NCI-H82 treated with DMSO at 0.1 percent for 48 hours (cell line): Measurements from ENCODE around the gene PAPPA.

Source experiments
- DNase-seq: peaks from one replicate; lab custom pipeline; 2025; ENCODE audit not compliant: unreplicated experiment; lab: John Stamatoyannopoulos, UW

PAPPA gene

DNA sequence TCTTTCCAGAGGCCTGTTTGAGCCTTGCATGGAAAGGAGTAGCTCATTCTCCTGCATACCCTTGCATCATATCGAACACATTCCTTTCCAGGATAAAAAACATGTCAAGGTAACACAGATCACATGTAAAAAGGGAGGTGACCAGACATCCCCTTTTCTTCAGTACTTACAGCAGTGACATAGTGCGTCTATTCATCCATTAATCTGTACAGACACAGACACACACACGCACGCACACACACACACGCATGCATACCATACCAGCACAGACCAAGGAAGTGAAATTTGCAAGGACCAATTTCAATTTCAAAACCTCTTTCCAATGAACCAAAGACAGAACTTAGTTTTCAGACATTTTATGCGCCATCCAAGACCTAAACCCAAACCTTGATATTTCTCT lies 256.0 kb downstream of the PAPPA start:
- no peak for DNase-seq

DNA sequence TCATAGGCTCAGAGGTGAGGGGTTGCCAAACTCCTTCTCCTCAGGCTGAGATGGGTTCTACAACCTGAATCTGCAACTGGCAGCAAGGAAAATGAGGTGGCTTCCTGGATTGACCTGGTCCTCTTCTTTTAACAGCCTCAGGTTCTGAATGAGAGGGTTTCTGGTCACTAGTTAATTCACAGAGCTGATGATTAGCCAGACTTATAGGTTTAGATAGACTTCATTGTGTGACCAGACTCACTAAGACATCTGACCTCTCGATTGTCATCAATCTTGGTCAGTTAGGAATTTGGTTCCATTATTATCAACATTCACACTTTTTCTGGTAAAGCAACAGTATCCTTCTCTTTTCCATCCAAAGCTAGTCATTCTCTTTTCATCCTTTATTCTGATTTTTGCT lies 257.9 kb downstream of the PAPPA start:
- no peak for DNase-seq

DNA sequence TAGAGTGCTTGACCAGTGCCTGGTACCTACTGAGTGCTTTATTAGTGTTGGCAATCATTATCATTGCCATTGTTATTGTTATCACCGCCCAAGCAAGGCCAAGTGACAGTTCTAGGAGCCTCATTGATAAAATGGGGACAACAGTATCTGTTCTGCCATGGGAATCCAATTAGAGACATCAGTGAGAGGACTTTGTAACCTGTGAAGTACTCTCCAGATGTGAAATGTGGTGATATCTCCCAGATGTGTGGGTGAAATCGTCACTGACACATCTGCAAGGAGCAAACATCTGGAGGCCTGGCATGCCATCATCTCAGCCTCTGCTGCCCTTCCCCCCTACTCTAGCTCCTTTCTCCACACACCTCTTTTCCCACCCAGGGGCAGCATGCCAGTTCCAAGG lies 260.8 kb downstream of the PAPPA start:
- DNase-seq: no peak

DNA sequence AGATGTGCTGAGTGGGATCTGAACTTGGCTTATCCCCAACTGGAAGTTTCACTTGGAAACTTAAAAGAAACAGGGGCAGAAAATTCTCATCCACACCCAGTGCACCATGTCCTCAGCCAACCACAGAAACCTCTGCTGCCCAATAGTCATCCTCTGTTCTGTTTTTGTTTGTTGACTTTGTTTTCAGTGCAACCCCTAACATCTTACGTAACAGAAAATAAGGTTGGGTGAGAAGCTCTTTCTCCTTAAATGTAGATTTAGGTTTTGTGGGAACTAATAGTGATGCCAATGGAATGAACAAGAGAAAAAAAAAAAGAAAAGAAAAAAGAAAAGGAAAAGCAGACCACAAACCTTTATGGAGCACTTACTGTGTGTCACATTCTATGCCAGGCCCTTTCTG lies 262.8 kb downstream of the PAPPA start:
- DNase-seq: no peak

DNA sequence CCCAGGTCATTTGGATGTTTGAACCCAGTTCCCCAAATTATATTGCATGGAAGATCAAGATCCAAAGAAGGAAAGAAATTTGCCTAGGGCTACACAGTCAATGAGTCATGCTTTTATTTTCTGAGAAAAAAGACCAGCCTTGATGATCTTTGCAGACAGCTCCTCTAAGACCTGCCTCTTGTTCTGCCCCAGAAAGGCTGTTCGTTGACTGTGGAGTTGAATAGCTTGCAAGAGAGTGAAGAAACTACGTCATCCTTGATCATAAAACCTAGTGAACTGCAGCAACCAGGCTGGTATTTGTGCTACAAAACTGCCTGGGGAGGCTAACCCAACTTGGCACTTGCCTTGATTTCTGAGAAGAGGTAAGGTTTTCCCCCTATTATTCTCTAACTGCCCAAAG lies 263.9 kb downstream of the PAPPA start:
- DNase-seq: no peak

DNA sequence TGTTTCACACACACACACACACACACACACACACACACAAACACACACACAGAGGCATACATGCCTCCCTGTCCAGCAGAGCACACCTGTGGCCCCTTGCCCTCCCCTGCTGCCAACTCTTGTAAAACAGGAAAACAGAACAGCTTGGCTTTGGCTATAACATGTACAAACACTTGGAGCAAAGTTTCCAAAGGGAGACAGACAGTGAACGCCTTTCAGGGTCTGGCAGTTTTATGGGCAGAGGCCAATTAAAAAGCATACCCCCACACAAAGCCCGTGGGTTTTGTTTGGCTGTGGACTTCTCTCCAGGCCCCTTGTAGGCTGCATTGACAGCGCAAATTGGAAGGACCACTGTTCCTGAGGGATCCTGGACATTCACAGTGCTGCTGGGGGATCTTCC lies 265.6 kb downstream of the PAPPA start:
- DNase-seq: no peak

DNA sequence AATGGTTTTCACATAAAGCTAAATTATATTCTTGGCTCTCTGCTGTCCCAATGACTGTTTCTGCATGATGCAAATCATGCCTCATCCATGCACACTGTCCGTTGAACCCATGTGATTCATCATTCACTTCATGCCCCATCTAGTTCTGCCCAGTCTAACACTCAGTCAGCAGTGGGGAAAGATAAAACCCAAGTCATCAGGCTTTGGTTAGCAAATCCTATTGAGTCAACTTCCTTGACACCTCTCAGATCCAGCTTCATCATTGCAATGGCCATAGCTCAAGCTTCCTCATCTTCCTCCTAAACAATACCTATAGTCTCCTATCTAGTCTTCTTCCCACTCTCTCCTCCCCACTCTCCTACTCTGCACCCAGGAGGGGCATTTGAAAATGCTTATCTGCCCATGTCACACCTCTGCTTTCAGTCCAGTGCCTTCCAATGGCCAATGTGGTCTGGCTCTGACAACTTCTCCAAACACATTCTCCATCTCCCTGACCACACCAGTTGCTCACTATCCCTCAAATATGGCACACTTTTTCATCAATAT lies 267.5 kb downstream of the PAPPA start:
- no peak for DNase-seq

DNA sequence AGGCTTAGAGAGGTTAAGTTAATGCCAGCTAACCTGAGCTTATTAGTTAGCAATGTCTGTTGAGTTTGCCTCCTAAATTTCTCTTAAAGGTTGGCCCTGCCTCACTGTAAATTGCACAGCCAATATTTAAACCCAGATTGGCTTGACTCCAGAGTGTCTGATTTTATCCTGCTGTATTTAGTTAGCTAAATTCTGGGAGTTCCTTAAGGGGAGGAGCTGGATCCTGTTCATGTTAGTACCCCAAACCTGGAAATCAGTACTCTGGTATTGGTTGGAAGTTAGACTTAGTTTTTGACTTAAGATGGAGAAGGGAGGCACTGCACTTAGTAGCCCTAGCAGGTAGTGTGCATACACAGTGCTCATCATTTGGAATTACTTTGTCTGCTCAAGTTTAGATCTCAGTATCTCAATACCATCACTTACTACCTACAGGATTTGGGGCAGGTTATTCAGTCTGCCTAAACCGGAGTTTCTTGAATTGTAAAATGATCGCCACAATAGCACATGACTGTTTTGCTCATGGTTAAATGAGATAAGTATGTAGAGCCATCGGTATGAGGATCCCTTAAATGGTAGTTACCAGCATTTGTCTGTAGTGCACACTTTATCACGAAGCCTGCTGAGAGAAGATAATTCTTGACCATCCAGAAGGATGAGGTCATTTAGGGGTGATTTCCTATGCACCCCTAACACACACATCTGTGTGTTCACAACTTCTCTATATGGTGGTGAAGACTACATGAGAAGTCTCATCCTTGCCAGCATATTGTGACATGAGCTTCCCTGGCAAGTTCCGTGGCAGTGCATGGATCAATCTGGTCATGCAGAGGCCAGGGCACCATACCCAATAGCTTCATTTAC lies 268.8 kb downstream of the PAPPA start:
- DNase-seq: no peak

DNA sequence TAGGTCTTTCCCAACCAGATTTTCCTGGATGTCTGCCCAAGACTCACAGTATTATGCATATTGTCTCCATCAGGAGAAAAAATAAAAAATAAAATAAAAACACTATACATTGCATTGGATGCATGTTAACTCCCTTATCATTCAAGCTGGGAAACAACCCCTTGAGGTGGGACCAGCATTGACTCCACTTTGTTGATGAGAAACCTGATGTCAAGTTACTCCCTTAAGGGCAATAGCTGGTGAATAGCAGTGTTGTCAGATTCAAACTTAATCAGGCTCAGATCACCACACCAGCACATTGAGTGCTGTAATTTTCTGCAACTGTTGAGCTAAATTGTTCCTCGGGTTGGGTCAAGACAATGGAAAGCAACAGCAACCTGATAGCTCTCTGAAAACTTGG lies 269.6 kb downstream of the PAPPA start:
- no peak for DNase-seq

DNA sequence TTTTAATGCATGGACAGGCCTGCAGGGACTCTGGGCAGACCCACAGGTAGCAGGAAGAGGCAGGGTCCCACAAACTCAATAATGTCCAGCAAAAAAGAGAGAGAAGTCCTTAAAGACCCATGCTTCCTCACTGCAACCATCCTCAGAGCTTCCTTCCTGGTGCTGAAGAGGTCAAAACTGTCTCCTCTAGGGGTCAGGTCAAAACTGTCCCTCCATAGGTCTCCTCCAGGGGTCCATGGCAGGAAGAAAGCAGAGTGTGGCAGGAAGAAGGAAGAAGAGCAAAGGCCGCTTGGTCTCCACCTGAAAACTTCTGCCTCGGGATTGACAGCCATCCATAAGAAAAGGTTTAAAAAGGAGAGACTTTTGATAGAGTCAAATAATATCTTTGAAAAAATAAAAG lies 271.7 kb downstream of the PAPPA start:
- no peak for DNase-seq

DNA sequence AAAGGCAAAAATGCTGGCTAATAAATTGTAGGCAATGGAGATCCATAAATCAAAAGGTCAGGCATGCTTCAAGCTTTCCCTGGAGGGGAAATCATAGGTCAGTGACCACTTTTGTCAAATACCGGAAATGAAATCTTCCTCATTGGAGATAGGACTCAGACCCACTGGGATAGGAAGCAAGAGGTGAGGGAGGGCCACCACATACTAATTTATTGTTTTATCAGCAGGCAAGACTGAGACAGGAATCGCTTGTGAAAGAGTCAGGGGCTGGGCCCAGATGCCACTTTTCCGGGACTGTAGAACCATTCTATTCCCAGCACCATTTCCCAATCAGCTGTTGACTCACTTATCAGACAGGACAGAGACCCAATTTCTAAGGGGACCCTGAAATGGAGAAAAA lies 277.3 kb downstream of the PAPPA start:
- no peak for DNase-seq

DNA sequence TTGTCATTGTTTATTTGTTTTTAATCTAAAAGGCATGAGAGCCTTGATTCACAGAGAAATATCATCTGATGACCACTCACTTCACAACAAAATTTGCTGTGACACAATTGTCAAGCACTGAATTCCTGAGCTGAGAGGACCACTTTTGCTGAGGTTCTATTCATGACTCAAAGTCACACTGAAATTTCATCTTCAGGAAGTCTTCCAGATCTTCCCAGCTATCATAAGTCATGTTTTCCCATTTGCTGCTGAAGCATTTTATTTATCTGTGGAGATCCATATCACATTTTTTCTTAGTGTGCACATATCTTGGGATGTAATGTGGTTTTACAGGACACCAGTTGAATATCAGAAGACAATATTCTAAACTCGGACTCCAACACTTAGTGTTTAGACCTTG lies 278.5 kb downstream of the PAPPA start:
- DNase-seq: no peak

DNA sequence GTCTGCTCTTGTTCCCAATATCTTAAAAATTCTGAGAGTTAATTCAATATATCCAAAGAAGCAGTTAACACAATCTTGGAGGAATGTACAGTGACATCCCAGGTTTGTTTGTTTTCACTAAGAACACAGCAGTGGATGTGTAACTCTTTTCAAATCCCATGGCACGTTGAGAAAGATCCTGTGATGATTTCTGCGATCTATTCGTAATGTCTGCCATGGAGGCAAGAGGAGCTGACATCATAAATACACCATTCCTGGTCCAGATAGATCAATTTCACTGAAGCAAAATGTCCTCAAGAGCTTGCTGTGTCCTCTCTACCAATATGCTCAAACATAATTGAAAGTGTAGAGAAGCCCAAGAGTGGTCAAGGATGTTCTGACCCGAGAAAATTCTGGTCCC lies 280.7 kb downstream of the PAPPA start:
- no peak for DNase-seq

DNA sequence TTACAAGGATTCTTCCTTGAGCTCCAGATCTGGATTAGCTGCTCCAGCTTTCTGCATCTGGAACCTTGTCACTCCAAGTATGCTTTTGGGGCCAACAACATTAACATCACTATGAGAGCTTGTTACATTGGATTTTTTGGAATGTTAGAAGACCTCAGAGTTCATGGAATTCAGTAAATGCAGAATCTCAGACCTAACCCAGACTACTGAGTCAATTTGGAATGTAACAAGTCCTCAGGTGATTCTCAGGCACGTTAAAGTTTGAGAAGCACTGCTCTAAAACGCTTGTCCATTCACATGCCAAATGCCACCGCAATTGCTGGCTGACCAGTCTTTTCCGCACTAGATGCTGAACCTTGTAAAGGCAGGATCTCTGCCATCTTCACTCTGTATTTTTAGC lies 282.1 kb downstream of the PAPPA start:
- DNase-seq: no peak

DNA sequence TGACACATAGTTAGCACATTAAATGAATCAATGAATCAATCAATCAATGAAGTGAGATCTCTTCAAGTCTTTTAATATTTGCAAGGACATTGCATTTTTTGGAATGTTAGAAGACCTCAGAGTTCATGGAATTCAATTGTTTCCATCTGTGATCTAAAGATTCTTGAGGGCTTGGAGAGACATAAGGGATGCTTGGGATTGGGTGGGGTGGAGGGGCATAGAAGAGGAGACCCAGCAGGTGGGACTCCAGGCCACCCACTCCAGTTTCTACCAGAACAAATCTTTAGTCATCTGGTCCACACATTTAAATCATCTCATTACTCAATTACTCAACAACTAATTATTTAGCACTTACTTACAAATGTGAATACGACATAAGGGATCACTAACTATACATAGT lies 282.5 kb downstream of the PAPPA start:
- no peak for DNase-seq

DNA sequence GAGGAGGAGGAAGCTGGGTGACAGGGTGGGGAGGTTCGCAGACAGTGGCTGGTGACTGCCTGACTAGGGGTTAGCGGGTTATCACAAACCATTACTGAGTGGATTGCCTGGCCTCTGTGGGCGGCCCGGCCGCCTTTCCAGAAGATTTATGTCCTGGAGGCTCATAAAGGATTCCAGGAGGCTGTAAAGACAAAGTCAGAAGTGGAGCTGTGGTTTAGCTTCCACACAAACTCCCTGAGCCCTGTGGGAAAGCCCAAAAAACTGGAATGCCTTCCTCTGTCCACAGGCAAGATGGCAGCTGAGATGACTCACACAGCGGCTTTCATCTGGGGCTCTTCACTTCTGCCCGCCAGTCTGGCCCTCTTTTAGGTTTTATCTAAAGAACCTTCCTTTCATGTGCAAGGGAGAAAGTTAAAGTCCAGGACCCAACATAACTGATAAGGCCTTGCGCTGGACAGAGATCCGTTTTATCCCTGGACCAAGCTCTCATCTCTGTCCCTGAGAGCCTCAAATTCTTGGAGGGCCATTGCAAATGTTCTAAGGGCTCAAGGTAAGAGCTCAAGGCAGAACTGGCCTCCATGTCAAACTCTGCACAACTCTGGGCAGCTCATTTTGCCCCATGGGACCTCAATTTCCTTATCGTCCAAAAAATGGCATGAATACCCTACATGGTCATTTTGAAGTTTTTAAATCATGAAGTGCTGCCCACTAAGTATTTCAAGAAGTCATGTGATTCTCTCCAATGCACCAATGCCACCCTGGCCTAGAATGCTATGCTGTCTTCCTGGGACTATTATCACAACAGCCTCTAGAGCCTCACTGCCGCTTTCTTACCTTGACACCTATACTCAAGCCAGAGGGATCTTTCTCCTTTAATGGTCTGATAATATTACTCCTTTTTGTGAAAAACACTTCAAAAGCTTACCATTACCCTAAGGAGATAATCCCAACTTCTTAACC lies 284.1 kb downstream of the PAPPA start:
- DNase-seq: no peak

DNA sequence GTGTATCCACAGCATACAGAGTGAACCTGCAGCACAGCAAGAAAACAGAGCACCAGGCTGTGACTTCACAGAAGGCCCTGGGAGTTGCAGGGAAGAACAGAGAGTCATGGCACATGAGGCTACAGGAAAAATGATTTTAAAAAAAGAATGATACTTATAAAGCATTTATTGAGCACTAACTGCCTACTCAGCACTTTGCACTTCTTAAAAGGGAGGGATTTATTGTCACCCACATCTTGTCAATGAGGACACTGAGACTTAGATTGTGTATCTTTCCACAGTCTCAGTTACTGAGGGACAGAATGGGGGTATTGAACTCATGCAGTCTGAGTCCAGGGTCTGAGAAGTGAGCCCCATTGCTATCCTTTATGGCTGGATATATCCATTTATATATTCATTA lies 288.9 kb downstream of the PAPPA start:
- no peak for DNase-seq

DNA sequence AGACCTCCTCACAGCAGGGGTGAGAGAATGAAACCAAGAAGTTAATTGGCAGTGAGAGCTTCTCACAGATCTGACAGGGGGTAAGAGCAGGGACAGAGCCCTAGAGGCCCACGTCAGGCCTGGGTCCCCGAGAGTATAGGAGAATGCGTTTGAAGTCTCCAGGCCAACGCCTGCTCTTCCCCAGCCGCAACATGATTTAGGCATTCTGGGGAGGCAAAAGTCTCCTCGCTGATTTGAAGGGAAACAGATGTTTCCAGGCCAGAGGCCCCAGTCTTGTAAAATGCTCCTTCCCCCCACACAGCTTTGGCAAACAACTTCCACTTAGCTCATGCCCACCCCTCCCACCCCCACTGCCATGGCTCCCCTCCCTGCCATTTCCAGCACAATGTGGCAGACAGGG lies 294.3 kb downstream of the PAPPA start:
- no peak for DNase-seq

DNA sequence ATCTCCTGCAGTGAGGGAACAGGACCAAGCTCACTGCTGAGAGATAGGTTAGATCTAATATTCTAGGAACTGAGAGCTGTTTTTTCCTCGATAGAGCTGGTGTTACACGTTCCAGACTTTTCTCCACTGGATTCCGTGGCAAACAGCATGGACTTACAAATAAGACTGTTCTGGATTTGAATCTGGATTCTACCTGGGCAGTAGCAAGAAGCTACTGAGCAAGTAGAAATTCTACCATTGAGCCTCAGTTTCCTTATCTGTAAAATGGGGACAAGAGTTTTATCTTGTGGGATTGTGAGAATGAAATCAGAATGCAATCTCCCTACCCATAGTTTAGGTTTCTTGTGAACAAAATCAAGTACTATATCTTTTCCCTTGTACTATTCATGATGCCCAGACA lies 294.8 kb downstream of the PAPPA start:
- no peak for DNase-seq

DNA sequence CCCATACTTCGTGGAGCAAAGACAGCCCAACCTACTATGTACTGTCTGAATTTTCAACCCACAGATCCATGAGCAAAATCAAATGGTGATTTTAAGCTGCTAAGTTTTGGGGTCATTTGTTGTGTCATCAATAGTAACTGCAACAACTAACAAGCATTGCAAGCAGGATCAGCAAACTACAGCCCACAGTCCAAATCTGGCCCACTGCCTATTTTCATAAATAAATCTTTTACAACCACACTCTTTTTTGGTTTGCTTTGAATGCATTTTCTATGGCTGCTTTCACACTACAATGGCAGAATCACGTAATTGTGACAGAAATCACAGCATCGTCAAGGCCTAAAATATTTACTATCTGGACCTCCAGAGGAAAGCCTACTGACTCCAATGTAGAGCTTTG lies 296.4 kb downstream of the PAPPA start:
- DNase-seq: no peak

DNA sequence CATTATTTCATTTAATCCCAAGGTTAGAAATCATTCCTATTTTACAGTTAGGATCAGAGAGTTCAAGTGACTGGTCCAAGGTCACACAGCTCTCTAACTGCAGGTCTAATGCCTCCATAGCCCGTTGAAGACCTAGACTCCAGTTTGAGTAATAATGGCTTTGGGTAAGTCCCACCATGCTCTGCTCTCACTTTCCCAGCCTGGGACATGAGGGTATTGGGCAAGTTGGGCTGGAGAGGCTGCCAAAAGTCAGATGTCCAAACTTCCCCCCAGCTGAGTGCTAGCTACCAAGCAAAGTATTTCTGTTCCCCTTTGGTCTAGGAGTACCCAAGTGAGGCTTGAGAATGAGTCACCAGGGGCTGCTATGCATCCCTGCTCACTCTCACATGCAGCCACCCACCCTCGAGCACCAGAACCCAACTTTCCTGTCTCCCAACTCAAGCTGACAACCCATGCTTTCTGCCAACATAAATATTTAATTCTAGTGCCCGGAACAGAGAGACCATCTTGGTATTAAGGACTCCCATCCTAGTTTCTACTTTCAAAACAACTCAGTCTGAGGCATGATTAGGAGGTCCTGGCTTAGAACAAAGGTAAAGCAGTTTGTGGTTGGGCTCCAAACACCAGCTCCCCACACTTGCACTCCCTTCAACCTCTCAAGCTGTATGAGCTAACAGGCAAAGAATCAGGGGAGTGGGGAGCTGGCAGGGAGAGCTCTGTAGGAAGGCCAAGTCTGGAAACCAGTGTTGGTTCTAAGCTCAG lies 297.0 kb downstream of the PAPPA start:
- DNase-seq: no peak
